Uterus (tissue), 4 donors: Measurements from ENCODE around the gene CDK3. TPM values are rescaled to one million over a fixed set of nuclear protein-coding genes. Genes with fewer than 3 reads are reported as not detected.
"Not testable (repeated sequence)": the region's sequence is repeated elsewhere in the genome, so short reads cannot be mapped to it uniquely, and the experiment has no call there.

ENCODE experiments used
- DNase-seq, 2 donors: peaks; one replicate each; pipeline ENCODE4 v3.0.0-alpha.2; 2019 to 2020
- H3K27ac ChIP-seq, 2 donors: fragments of 200-600 bp; sonication (generic); 1 replicate in 1 of 2; 2 replicates in 1 of 2; pipeline ENCODE4 v1.5.1; 2016 to 2018
- H3K27me3 ChIP-seq, 2 donors: fragments of 200-600 bp; sonication (generic); one replicate each; pipeline ENCODE4 v1.5.1; 2018 to 2019; ENCODE audit warnings: control low read depth in 1 of 2
- H3K36me3 ChIP-seq, 2 donors: fragments of 200-600 bp; sonication (generic); one replicate each; pipeline ENCODE4 v1.5.1; 2019; ENCODE audit warnings: control low read depth in 1 of 2
- H3K4me1 ChIP-seq, 2 donors: fragments of 200-600 bp; sonication (generic); one replicate each; pipeline ENCODE4 v1.5.1; 2018 to 2019; ENCODE audit warnings: control low read depth in 1 of 2
- H3K4me3 ChIP-seq, 2 donors: fragments of 200-600 bp; sonication (generic); 1 replicate in 1 of 2; 2 replicates in 1 of 2; pipeline ENCODE4 v1.5.1; 2018 to 2019; ENCODE audit warnings: mild to moderate bottlenecking in 1 of 2
- H3K9me3 ChIP-seq, 2 donors: fragments of 200-600 bp; sonication (generic); one replicate each; pipeline ENCODE4 v1.5.1; 2019; ENCODE audit warnings: control low read depth in 1 of 2
- CTCF ChIP-seq, 4 experiments: fragments of 200-600 bp in 2 of 4; fragments of 450-650 bp in 2 of 4; sonication (generic) in 2 of 4; IDR thresholded peaks; one replicate each; pipeline ENCODE4 v1.5.1; 2016 to 2019; ENCODE audit warnings: antibody characterized with exemption in 4 of 4, mild to moderate bottlenecking in 2 of 4, moderate library complexity in 1 of 4
- POLR2A ChIP-seq, 2 donors: fragments of 450-650 bp; IDR thresholded peaks; one replicate each; pipeline ENCODE4 v1.6.1; 2016; ENCODE audit warnings: antibody characterized with exemption in 2 of 2, mild to moderate bottlenecking in 1 of 2, moderate library complexity in 1 of 2
- intact Hi-C: fragments of 100-400 bp; cut with DNase I; formaldehyde crosslinking; loops from one replicate; pipeline ENCODE4 v1.15.1; 2023; ENCODE audit warnings: low total_unique reads
- total RNA-seq, 4 donors: library from RNA; depleted of rRNA in 3 of 4; stranded (reverse); fragments of >200 nt in 3 of 4; gene quantifications; one replicate each; pipeline versions ENCODE4 v1.1.0 to v1.2.4, GENCODE V29; 2014 to 2023
- donor health status: DM: yes; HTN: yes; CAD: no.

The CDK3 gene
- total RNA-seq, 4 donors from 2014 or later: 8.5 to 10.8 (median 9.6) TPM; not detected in 1

- intact Hi-C loops: no loop called here
- no peak for DNase-seq
- no peak overlapping the region for H3K4me3 ChIP-seq
- TF ChIP-seq CTCF (IDR thresholded peaks at IDR 0.05) (no peak), POLR2A (IDR thresholded peaks at IDR 0.05) (no peak)
- H3K4me1 ChIP-seq: no peaks in the 10 kb centered on the region
- no peak overlapping the region for H3K27ac ChIP-seq
- H3K9me3 ChIP-seq: no peaks in the 10 kb centered on the region
- H3K36me3 ChIP-seq: no peaks in the 10 kb centered on the region
- no peaks in the 10 kb centered on the region for H3K27me3 ChIP-seq
Observed at GRCh38 chr17:76040376-76040775, 39.7 kb downstream of the CDK3 start.

GRCh38 chr17:76042868-76043267 is 42.2 kb downstream of the CDK3 start:
- H3K27ac ChIP-seq, H3K4me1 ChIP-seq, DNase-seq, H3K36me3 ChIP-seq, intact Hi-C loops, H3K9me3 ChIP-seq, H3K4me3 ChIP-seq, H3K27me3 ChIP-seq: not testable (repeated sequence)

- H3K4me1 ChIP-seq, H3K27me3 ChIP-seq, intact Hi-C loops, DNase-seq, H3K27ac ChIP-seq, H3K4me3 ChIP-seq, H3K9me3 ChIP-seq, H3K36me3 ChIP-seq: not testable (repeated sequence)
Observed at GRCh38 chr17:76044475-76045007, 43.9 kb downstream of the CDK3 start.

- no peaks in the 10 kb centered on the region for H3K36me3 ChIP-seq
Observed at GRCh38 chr17:76046064-76046463, 45.4 kb downstream of the CDK3 start.

GRCh38 chr17:76048025-76048605 is 47.5 kb downstream of the CDK3 start:
- no peaks in the 10 kb centered on the region for H3K4me1 ChIP-seq
- H3K9me3 ChIP-seq: no peaks in the 10 kb centered on the region
- no peak overlapping the region for H3K27ac ChIP-seq
- no peaks in the 10 kb centered on the region for H3K36me3 ChIP-seq
- intact Hi-C loops: no loop called here
- DNase-seq: no peak
- H3K4me3 ChIP-seq: no peak overlapping the region
- no peaks in the 10 kb centered on the region for H3K27me3 ChIP-seq
- TF ChIP-seq CTCF (IDR thresholded peaks at IDR 0.05) (no peak), POLR2A (IDR thresholded peaks at IDR 0.05) (no peak)

More at GRCh38 chr17:76046064-76046463, 45.4 kb downstream of the CDK3 start:
- Histone ChIP-seq H3K4me3 (no peak overlapping the region), H3K27ac (no peak overlapping the region), H3K27me3 (no peaks in the 10 kb centered on the region), H3K9me3 (no peaks in the 10 kb centered on the region), H3K4me1 (no peaks in the 10 kb centered on the region)
- DNase-seq: no peak
- TF ChIP-seq POLR2A (IDR thresholded peaks at IDR 0.05) (no peak), CTCF (IDR thresholded peaks at IDR 0.05) (no peak)
- intact Hi-C loops: no loop called here

GRCh38 chr17:76048711-76049110 is 48.1 kb downstream of the CDK3 start:
- TF ChIP-seq POLR2A (IDR thresholded peaks at IDR 0.05): no peak
- no peak for TF ChIP-seq CTCF (IDR thresholded peaks at IDR 0.05)
- H3K36me3 ChIP-seq: no peaks in the 10 kb centered on the region
- H3K27ac ChIP-seq: no peak overlapping the region
- H3K4me1 ChIP-seq: no peaks in the 10 kb centered on the region
- no peaks in the 10 kb centered on the region for H3K9me3 ChIP-seq
- no peak overlapping the region for H3K4me3 ChIP-seq
- intact Hi-C loops: no loop called here
- no peaks in the 10 kb centered on the region for H3K27me3 ChIP-seq
- no peak for DNase-seq
